Activated CD8-positive, alpha-beta memory T cell treated with anti-CD3 and anti-CD28 coated beads, Interleukin-2, amount 10 ng/mL, durations not matched to agents 7 days and 5 days (primary cell): ENCODE measurements around the gene SLC30A9. TPM values are rescaled to one million over a fixed set of nuclear protein-coding genes. Genes with fewer than 3 reads are reported as not detected.

Experiments used
- ATAC-seq: fragments of 150-1000 bp; cut with Tn5 transposase; one replicate; pipeline ENCODE4 v1.10.0; 2021; ENCODE audit warnings: moderate library complexity
- CTCF ChIA-PET: fragments of 350-600 bp; sonication (Branson Sonifier 250); formaldehyde crosslinking; loops from one replicate; lab custom pipeline; 2021; ENCODE audit warnings: antibody characterized with exemption; lab: Charles Lee
- DNase-seq: peaks from one replicate; pipeline ENCODE4 v3.0.0-alpha.2; 2020
- H3K27ac Mint-ChIP-seq: one replicate; pipeline ENCODE4 v1.8.0; 2021; ENCODE audit warnings: mild to moderate bottlenecking, mixed read lengths
- H3K27me3 Mint-ChIP-seq: one replicate; pipeline ENCODE4 v1.8.0; 2021; ENCODE audit warnings: mixed read lengths
- H3K36me3 Mint-ChIP-seq: one replicate; pipeline ENCODE4 v1.8.0; 2021; ENCODE audit warnings: mild to moderate bottlenecking, mixed read lengths
- H3K4me1 Mint-ChIP-seq: one replicate; pipeline ENCODE4 v1.8.0; 2021; ENCODE audit warnings: mixed read lengths
- H3K4me3 Mint-ChIP-seq: one replicate; pipeline ENCODE4 v1.8.0; 2021; ENCODE audit warnings: mild to moderate bottlenecking, moderate library complexity, mixed read lengths
- H3K9me3 Mint-ChIP-seq: one replicate; pipeline ENCODE4 v1.8.0; 2022; ENCODE audit warnings: low read depth, mixed read lengths
- total RNA-seq, 2 experiments: library from RNA; stranded (reverse); gene quantifications; one replicate each; pipeline ENCODE4 v1.2.3, GENCODE V29; 2021

SLC30A9 gene
- total RNA-seq, 2 experiments from 2014 or later, result 31.9 to 33.9 TPM

DNA sequence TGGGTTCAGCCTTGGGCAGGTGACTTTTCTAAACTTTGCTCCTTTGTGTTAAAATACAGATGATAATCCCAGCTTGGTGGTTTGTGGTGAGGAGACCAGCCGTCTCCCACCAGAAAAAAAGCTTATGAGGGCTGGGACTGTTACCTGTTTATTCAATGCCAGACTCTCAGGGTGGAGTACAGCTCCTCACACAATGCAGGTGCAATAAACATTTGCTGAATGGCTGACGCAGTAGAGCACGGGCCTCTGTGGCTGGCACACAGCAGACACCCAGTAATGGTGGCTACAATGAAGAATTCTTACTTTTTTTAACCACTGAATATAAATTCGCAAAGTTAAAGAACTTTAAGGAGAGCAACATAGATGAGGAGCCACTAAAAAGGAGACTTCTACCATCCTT is 131.9 kb downstream of the SLC30A9 start:
- DNase-seq (no peak), ATAC-seq (no peak)
- H3K36me3 Mint-ChIP-seq, result no peaks in the 10 kb centered on the region
- CTCF ChIA-PET, result no interaction called here
- H3K27me3 Mint-ChIP-seq, result no peaks in the 10 kb centered on the region
- no peak overlapping the region for H3K27ac Mint-ChIP-seq
- H3K4me3 Mint-ChIP-seq, result no peak overlapping the region
- no peaks in the 10 kb centered on the region for H3K4me1 Mint-ChIP-seq
- no peaks in the 10 kb centered on the region for H3K9me3 Mint-ChIP-seq

DNA sequence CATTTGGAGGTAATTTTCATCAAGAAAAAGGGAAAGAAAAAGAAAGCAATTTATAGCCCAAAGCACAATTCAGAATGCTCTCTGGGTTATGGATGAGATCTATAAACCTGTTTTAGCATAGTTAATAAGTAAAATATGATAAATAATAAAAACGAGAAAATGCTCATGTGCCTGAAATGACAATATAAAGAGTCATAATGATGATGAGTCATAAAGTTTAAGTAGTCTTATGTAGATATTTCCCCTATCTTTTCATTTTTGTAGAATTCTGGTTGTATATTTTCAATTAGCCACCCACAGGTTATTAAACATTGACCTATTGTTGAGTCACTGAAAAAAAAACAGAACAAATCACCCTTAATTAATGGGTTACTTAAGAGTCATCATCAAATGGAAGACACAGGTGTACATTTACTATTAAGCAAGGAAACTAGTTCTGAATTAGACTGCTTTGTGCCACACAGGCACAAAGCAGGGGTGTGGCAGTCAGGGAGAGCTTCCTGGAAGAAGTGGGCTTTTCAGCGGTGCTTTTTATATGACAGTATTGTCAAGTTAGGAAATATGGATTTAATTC is 132.8 kb downstream of the SLC30A9 start:
- CTCF ChIA-PET, result interaction anchor here (0.6 kb wide), 1 partner anchor 62 kb away, joined by 3 read pairs; no protein-coding TSS in a partner anchor
- ATAC-seq (no peak), DNase-seq (no peak)
- H3K27ac Mint-ChIP-seq, result no peak overlapping the region
- no peaks in the 10 kb centered on the region for H3K9me3 Mint-ChIP-seq
- no peak overlapping the region for H3K4me3 Mint-ChIP-seq
- H3K4me1 Mint-ChIP-seq, result no peaks in the 10 kb centered on the region
- no peaks in the 10 kb centered on the region for H3K36me3 Mint-ChIP-seq
- H3K27me3 Mint-ChIP-seq, result no peaks in the 10 kb centered on the region

DNA sequence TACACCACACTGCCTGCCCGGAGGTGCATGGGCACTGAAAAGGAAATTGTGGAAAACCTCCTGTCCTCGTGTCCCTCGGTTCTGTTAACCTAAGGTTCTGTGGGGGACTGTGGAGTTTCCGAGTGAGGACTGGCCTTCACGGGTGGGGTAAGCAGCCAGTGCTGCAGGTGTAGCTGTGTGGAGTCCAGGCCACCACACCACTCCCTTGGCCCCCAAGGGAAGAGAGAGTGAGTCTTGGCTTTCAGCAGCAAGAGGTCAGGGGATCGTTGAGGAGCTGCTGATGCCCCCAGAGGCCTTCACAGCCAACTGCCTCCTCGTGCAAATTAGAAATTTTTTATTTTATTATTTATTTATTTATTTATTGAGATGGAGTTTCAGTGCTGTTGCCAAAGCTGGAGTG is 141.8 kb downstream of the SLC30A9 start:
- Mint-ChIP-seq H3K4me1 (no peaks in the 10 kb centered on the region), H3K36me3 (no peaks in the 10 kb centered on the region), H3K9me3 (no peaks in the 10 kb centered on the region), H3K4me3 (no peak overlapping the region), H3K27ac (no peak overlapping the region), H3K27me3 (no peaks in the 10 kb centered on the region)
- DNase-seq, result no peak
- ATAC-seq, result no peak
- CTCF ChIA-PET, result no interaction called here

- Mint-ChIP-seq H3K4me3 (no peak overlapping the region), H3K9me3 (no peaks in the 10 kb centered on the region), H3K36me3 (no peaks in the 10 kb centered on the region), H3K27ac (no peak overlapping the region), H3K4me1 (no peaks in the 10 kb centered on the region), H3K27me3 (no peaks in the 10 kb centered on the region)
- DNase-seq (no peak), ATAC-seq (no peak)
- CTCF ChIA-PET, result no interaction called here
Observed at GRCh38 chr4:42133006-42133405, 142.7 kb downstream of the SLC30A9 start.

DNA sequence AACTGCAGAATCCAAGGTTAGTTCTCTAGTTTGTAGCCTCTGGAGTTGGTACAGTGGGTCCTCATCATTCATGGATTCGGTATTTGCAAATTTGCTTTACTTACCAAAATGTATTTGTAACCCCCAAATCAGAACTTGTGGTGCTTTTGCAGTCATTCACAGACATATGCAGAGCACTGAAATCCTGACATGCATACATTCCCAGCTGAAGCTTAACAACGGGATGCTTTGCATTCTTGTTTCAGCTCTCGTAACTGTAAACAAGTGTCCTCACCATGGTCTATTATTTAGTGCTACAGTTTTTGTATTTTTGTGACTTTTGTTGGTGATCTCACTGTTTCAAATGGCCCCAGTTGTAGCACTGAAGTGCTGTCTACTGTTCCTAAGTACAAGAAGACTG is 146.0 kb downstream of the SLC30A9 start:
- CTCF ChIA-PET, result no interaction called here
- H3K27ac Mint-ChIP-seq, result no peak overlapping the region

More for the DNA sequence above, 146.0 kb downstream of the SLC30A9 start:
- Mint-ChIP-seq H3K9me3 (no peaks in the 10 kb centered on the region), H3K4me1 (no peaks in the 10 kb centered on the region), H3K36me3 (no peaks in the 10 kb centered on the region), H3K4me3 (no peak overlapping the region), H3K27me3 (no peaks in the 10 kb centered on the region)
- DNase-seq (no peak), ATAC-seq (no peak)

Other genes starting within 250 kb of the SLC30A9 start
- gene PHOX2B, start 241.8 kb upstream of the SLC30A9 start, total RNA-seq, result not detected
- 10 to 100 TPM; 50.1 to 68.3 TPM for gene TMEM33, start 55.1 kb upstream of the SLC30A9 start, total RNA-seq
- under 1 TPM; 0.33 to 0.35 TPM for gene DCAF4L1, start 8.8 kb upstream of the SLC30A9 start, total RNA-seq
- 1 to 10 TPM; 3.2 to 5.9 TPM for gene BEND4, start 162.1 kb downstream of the SLC30A9 start, total RNA-seq